ENCODE results near the gene SLC7A6OS.
A peak's percentile ranks its signal among the peaks of the same experiment; 100 is the strongest.

Gene SLC7A6OS

GRCh38 chr16:68275611-68276191 is 35.0 kb downstream of the SLC7A6OS start:
- peak; percentile 56 to 78 (median 58) for DNase-seq

GRCh38 chr16:68274441-68274840 is 36.3 kb downstream of the SLC7A6OS start:
- DNase-seq = no peak

DNA sequence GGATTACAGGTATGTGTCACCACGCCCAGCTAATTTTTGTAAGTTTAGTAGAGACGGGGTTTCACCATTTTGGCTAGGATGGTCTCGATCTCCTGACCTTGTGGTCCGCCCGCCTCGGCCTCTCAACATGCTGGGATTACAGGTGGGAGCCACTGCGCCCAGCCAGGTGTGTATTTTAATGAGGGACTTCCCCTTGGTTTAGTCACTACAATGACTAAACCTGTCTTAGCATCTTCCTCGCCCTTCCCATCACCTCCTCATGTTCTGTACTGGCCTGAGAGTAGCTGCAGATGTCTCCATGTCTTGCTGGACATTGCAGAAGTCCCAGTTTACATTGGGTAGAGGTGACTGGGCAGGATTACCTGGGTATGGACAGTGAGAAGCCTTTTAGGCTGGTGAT is 36.9 kb downstream of the SLC7A6OS start:
- DNase-seq = no peak

DNA sequence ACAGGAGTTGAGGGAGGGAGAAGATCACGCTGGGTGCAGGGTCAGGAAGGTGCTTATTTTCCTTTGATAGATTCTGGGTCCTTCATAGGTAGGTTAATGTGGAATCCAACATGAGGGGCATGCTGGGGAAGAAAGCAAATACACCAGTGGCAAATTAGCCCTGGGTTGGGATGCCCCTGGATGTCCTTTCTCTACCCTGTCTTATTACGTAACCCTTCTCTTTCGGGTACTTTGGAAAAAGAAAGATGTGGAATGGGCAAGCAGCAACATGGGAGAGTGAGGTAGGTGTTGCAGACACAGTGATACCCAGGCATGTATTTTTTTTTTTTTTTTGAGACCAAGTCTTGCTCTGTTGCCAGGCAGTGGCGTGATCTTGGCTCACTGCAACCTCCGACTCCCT is 37.3 kb downstream of the SLC7A6OS start:
- DNase-seq = no peak

- peak; percentile 19 to 78 (median 44) for DNase-seq
Observed at GRCh38 chr16:68272507-68273209, 38.1 kb downstream of the SLC7A6OS start.

DNA sequence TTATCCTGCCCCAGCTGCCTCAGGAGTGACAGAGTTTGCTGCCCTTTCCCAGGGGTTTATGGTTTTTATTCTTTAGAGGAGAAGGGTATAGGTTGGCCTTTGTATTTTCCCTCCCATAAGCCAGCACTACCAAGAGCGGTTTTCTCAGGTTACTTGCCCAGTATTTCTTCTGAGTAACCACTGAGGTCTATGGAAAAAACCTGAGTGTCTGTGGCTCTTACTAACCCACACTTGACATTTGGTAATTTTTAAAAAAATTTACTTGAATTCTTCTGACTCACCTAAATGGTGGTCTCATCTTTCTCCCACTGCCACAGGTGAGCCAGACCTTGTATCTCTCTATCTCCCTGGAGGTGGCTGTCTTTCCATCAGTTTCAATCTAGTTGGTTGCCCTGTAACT is 40.4 kb downstream of the SLC7A6OS start:
- DNase-seq = no peak

- no peak for DNase-seq
Observed at GRCh38 chr16:68269793-68270192, 41.0 kb downstream of the SLC7A6OS start.

GRCh38 chr16:68267612-68268405 is 42.9 kb downstream of the SLC7A6OS start:
- DNase-seq = peak in 2 of 3 experiments; percentile 41 to 83

GRCh38 chr16:68265078-68265920 is 45.4 kb downstream of the SLC7A6OS start:
- peak in 1 of 3 experiments; percentile 61 for DNase-seq

DNA sequence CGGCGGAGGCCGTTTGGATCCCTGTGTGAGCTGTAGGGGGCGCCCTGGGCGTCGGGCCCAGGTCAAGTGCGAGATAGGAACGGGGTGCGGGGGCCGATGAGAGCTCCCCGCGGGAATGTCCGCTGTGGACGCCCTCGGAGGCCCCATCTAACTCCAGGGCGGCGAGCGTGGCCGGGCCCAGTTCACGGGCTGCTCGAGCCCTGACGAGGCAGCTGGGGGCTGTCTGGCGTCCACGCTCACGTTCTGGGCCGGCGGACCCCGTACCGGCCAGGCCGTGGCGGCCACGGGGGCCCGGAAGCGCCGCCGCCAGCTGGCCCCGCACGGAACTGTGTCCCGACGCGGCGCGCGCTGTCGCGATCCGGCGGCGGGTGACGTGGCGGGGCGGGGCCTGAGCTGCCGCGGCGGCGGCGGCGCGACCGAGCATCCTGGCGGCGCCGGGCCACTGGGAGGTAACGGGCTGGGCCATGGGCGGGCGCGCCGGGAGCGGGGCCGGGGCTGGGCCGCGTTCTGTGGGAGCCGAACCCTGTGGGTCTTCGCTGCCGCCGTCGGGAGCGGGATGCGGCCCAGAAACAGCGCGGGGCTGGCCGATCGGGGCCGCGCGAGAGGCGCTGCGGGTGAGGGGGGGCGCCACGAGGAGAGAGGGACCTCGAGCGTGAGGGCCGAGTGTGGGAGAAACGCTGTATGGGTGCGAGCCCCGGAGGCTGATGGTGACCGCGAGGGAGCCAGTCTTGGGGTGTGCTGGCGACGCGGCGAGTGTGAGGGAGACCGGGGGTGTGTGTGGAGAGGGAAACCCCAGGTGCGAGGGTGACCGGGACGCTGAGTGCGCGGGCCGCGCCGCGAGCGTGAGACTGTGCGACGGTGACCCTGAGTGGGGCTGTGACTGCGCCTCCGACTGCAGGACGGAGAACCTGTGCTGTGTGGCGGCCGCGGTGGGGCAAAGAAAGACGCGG is 46.3 kb downstream of the SLC7A6OS start, which contains the start of gene SLC7A6:
Gene SLC7A6, plus strand, starts transcription at position 399 of the 950 bp plus-strand sequence. CDS start 10,201 bp downstream, outside the sequence.
- peak; percentile 34 to 76 (median 72) for DNase-seq

DNA sequence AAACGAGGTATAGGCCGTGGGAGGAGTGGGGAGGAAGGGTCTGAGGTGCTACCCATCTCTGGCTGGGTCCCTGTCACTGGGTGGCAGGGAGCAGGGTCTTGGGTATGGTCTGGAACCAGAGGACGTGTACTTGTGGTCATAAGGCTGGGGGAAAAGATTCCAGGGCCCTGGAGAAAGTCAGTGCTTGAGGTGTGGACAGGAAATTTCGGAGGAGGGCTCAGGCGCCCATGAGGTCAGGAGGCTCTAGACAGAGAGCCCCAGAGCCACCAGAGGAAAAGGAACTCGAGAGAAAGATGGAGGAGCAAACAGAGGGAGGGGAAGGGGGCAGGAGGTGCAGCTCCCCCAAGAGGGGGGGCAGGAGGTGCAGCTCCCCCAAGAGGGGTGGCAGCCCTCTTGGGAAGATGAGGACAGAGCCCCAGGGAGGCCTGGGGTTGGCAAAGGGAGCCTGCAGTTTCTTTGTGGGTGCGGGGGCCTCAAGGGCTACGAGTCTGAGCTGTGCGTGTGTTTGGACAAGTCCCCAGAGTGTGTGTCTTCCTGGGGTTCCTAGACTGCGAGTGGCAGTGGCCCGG is 47.1 kb downstream of the SLC7A6OS start:
- DNase-seq = no peak

- no peak for DNase-seq
Observed at GRCh38 chr16:68259007-68259825, 51.5 kb downstream of the SLC7A6OS start.

GRCh38 chr16:68257906-68258800 is 52.6 kb downstream of the SLC7A6OS start:
- DNase-seq = no peak

GRCh38 chr16:68257251-68257905 is 53.4 kb downstream of the SLC7A6OS start:
- peak in 2 of 3 experiments; percentile 28 to 65 for DNase-seq

DNA sequence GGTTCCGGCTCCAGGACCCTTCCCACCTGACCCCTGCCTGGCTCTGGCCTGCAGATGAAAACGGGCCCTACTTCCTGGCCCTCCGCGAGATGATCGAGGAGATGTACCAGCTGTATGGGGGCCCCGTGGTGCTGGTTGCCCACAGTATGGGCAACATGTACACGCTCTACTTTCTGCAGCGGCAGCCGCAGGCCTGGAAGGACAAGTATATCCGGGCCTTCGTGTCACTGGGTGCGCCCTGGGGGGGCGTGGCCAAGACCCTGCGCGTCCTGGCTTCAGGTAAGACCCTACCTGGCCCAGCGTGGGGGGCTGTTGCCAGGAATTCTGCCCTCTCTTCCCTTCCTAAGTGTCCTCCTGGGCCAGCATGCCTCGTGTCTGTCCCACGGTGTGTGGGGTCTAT is 55.0 kb downstream of the SLC7A6OS start:
- no peak for DNase-seq

DNA sequence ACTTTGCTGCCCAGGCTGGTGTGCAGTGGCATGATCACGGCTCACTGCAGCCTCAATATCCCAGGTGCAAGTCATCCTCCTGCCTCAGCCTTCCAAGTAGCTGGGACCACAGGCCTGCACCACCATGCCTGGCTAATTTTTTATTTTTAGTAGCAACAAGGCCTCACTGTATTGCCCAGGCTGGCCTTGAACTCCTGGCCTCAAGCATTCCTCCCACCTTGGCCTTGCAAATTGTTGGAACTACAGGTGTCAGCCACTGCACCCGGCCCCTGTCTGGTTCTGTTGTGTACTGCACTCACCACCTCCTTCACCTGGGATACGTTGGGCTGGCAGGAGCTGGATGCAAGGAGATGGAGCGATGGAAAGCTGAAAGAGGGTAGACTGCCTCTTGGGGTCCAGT is 57.0 kb downstream of the SLC7A6OS start:
- DNase-seq = no peak

GRCh38 chr16:68252383-68252782 is 58.4 kb downstream of the SLC7A6OS start:
- no peak for DNase-seq

- DNase-seq = no peak
Observed at GRCh38 chr16:68251832-68252231, 58.9 kb downstream of the SLC7A6OS start.

DNA sequence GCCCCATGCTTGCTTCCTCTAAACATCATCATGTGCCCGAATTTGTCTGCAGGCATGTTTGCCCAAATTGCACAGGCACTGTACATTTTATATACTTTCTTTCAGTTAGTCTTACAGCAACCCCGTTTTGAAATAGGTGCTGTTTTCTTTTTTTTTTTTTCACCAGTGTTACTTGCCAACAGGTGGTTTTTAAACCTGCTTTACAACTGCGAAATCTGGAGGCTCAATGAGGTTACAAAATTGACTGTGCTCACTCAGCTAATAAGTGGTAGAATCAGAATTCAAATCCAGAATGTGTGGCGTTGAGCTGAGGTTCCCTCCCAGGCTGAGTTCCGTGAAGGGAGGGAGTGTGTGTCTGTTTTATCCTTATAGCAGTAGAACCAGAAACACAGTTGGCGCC is 59.8 kb downstream of the SLC7A6OS start:
- no peak for DNase-seq
